Fibroblast of the aortic adventitia (primary cell): ENCODE data around the gene PRKN. TPM values are rescaled to one million over a fixed set of nuclear protein-coding genes. Genes with fewer than 3 reads are reported as not detected.

Experiments
- DNase-seq: peaks from one replicate; pipeline ENCODE4 v3.0.0-alpha.2; 2010; ENCODE audit warnings: low read depth
- H3K4me3 ChIP-seq: 2 replicates; pipeline ENCODE4 v1.5.1; 2011; ENCODE audit warnings: low read depth, mild to moderate bottlenecking, control low read depth, low read length, moderate library complexity
- CTCF ChIP-seq: IDR thresholded peaks from 2 replicates; pipeline ENCODE4 v1.5.1; 2011; ENCODE audit warnings: mild to moderate bottlenecking, low read length, control low read depth, inconsistent platforms; ENCODE audit not compliant: insufficient read depth
- total RNA-seq: library from RNA; depleted of rRNA; stranded (reverse); fragments of >200 nt; gene quantifications from 2 replicates; pipeline ENCODE4 v1.2.3, GENCODE V29; 2012; ENCODE audit warnings: low replicate concordance

Gene PRKN
- total RNA-seq, 1 donor: 2.0 TPM

DNA sequence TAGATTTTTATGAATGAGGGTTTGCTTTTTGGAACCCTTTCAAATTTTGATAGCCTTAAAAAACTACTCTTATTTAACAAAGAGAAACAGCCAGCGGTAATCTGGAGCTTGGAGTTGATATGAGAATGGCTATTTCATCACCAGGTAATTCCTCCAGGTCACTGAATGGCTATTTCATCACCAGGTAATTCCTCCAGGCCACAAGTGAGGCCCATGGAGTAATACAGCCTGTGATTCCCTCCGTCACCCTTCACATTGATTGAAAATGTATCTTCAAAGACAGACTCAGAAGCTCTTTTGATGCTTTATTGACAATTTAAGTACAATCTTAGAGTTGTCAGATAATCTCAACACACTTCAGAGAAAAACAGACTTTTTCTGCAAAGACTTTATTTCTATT lies 1380.4 kb downstream of the PRKN start:
- TF ChIP-seq CTCF: no peak
- no peak for DNase-seq
- H3K4me3 ChIP-seq: no peak overlapping the region

DNA sequence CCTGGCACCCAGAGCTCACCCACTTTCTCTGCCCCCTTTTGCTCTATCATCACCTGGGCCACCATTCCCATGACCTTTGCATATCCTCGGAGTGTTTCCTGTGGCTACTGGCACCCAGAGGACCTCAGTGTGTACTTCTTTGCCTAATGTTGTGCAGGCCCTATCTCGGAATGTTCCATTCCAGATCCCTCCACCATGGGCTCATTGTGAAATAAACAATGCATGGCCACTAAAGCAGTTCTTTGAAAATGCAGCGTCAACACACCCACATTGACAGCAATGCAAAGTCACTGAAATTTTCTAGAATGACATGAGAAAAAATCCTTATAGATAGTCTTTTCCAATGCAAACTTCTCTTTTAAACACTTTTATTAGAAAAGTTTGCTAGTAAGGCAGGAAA lies 1380.8 kb downstream of the PRKN start:
- H3K4me3 ChIP-seq: no peak overlapping the region
- no peak for TF ChIP-seq CTCF
- no peak for DNase-seq

DNA sequence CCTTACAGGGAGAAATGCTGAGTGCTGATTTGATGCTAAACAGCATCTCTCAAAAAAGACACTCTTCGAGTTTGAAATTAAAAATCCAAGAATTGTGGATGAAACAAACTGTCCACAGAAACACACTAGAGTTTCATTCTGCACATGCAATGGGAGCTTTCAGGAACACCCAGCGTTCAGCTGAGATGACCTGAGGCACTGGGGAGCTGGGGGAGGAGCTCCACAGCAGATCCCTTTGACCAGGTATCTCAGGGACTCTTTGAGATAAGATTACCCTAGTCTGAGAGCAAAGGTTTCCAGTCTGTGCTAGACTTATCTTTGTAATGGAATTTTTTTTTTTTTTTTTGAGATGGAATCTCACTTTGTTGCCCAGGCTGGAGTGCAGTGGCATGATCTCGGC lies 1382.9 kb downstream of the PRKN start:
- DNase-seq: no peak
- no peak overlapping the region for H3K4me3 ChIP-seq
- TF ChIP-seq CTCF: no peak

DNA sequence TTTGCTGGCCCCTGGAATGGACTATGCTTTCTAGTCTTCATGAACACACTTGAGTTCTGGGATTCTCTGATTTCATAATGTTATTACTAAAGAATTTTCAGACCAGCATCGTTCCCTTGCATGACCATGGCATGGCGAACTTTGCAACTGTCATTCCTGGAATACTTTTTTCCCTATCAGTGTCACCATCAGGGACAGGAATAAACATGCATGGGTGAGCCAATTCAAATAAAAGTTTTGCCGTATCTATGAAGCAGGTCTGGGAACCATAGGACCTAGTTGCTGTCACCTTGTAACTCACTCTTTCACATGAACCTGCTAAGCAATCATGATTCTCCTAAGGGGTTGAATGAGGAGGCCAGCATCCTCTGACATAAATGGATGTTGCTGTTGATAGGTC lies 1385.5 kb downstream of the PRKN start:
- H3K4me3 ChIP-seq: no peak overlapping the region
- DNase-seq: no peak
- no peak for TF ChIP-seq CTCF

DNA sequence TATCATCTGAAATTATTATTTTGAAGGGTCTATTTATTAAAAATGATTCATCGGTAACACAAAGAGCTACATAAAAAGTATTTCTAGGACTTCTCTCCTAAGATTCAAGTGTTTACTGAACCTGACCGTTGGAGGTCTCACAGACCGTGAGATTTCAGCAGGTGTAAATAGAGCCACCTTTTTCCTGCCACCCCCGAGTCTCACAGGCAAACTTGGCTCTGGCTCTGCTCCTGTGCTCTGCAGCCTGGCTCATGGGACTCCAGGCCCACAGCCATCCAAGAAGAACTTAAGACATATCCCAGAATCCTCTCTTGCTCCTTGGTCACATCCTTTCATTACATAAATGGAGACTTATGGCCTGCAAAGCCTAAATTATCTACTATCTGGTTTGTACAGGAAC lies 1385.9 kb downstream of the PRKN start:
- no peak for TF ChIP-seq CTCF
- no peak for DNase-seq
- no peak overlapping the region for H3K4me3 ChIP-seq

DNA sequence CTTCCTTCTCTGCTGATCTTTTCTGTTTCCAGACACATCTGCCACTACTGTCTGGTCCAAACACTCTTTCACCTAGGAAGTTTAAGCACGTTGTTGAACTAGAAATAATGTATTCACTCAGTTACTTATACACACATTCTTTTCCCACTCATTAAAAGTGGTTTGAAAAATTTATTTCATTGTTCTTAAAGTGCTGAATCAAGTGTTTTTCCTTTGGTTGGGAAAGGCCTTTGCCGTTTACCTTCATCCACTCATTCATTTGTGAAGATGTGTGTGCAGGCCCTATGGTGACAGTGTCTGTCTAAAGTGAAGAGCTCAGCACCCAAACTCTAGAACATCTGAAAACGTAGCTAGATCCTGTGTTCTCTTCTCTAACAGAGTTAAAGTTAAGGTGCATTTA lies 1389.6 kb downstream of the PRKN start:
- DNase-seq: no peak
- no peak for TF ChIP-seq CTCF
- H3K4me3 ChIP-seq: no peak overlapping the region

DNA sequence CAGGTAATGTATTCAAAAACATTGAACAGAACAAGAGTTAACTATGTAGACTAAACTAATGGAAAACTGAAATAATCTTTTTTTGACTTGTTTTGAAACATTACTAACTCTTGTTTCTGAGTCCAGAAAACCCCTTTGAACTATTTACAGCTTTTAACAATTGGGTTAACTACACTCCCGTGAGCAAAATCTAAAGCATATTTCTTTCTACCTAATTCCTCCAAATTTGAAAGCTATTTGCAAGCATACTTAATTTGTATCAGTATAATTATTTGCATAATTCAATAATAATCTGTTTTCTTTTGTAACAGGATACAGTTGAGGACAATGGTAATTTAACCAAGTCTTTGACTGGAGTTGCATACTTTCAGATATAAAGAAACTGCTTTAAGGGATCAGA lies 1391.1 kb downstream of the PRKN start:
- H3K4me3 ChIP-seq: no peak overlapping the region
- no peak for TF ChIP-seq CTCF
- no peak for DNase-seq
